Putamen (tissue), 1 donor: ENCODE data around the gene LRRC32.

Experiments used
- DNase-seq: peaks from one replicate; pipeline ENCODE4 v3.0.0-alpha.2; 2016; ENCODE audit warnings: low spot score

The LRRC32 gene, protein sequence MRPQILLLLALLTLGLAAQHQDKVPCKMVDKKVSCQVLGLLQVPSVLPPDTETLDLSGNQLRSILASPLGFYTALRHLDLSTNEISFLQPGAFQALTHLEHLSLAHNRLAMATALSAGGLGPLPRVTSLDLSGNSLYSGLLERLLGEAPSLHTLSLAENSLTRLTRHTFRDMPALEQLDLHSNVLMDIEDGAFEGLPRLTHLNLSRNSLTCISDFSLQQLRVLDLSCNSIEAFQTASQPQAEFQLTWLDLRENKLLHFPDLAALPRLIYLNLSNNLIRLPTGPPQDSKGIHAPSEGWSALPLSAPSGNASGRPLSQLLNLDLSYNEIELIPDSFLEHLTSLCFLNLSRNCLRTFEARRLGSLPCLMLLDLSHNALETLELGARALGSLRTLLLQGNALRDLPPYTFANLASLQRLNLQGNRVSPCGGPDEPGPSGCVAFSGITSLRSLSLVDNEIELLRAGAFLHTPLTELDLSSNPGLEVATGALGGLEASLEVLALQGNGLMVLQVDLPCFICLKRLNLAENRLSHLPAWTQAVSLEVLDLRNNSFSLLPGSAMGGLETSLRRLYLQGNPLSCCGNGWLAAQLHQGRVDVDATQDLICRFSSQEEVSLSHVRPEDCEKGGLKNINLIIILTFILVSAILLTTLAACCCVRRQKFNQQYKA

DNA sequence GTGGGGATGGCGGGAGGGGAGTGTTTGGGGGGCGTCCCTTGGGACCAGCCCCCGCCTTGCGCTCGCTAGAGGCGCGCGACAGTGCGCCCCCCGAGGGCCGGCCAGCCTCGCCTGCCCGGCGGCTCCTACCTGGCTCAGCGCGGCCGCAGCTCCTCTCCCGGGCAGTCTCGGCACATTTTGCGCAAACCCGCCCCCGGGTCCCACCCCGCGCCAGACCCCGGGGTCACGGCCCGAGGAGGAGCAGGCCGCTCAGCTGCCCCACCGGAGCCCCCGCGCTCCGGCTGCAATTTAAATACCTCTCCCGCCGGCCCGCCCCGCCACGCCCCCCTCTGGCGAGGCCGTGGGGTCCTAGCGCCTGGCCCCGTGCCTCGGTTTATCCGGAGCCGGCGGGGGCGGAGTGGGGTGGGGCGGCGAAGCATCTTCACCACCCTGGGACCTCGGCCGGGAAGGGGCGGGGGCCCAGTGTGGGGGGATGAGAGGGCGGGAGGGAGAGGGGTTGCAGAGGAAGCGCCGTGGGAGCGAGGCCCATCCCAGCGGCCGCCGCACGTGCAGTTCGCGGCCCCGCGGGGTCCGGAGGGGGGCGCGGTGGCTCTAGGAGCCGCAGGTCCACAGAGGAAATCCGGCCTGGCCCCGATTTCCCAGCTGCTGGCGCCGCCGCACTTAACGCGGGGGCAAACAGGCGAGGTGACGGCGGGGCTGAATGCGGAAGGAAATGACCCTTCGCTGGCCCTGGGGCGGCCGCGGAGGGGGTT is at the start of gene LRRC32:
LRRC32 (minus strand) TSS at position 263 of the 752 bp plus-strand sequence. CDS start 4,793 bp downstream, outside the sequence.
- no peak for DNase-seq

DNA sequence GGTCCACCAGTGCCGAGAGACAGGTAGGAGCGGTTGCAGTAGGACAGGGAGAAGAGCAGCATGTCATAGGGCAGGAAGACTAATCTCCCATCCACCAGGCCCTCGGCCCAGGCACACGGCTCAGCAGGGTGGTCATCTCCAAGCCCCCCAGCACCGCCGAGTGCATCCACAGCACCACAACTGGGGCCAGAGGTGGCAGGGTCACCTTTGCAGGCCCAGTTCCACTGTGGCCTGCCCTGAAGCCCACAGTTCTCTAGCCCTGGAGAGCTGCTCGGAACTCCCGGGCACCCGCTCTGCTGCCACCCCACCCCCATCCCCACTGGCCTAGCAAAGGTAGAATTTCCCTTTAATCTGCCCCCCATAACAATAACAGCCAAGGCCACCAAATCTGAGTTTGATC is 49.1 kb upstream of the LRRC32 start:
- no peak for DNase-seq

- DNase-seq: no peak
Measured at GRCh38 chr11:76719281-76719680, 48.7 kb upstream of the LRRC32 start.

DNA sequence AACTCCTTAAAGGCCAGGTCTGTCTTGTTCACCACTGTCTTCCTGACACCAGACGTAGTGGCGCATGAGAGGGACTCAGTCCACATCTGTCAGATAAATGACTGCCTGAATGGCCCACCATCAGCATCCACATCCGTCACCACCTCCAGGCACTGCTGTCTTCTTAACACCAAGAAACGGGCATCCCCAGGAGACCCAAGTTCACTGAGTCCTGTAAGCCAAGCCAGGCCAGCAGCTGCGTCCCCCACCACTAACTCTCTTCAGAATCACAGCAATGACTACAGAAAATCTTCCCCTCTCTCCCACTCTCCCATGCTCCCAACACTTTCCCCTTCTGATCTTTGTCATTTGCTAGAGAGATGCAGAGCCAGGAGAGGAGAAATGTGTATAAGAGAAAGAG is 47.3 kb upstream of the LRRC32 start:
- no peak for DNase-seq

DNA sequence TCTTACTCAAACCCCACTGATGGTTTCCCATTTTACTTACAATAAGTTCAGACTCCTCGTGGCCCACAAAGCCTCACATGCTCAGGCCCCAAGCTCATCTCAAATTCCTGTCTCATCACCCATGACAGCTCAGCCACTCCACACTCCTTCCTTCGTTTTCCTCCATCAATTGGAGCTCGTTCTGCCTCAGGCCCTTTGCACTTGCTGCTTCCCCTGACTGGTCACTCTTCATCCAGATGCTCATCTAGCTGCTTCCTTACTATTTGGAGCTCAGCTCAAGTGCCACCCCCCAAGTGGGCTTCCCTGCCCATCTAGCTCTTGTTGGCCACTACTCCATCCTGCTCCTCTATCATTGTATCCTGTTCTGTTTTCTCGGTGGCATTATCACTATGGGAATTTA is 46.8 kb upstream of the LRRC32 start:
- no peak for DNase-seq

DNA sequence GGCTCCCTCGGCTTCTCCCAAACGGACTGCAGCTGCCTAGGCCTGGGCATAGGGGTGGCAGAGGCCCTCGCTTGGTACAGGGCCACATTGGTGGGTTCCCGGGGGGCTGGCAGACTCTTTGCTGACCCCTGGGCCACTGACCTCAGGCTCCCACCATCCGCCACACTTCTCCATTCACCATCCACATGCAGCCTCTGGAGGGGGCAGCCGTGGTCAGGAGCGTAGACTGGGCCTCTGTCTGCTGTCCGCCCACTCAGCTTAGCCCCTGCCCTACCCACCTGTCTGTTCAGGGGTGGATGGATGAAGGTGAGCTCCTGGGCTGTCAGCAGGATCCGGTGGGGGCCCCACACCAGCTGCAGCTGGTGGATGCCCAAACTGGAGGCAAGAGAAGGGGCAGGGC is 45.7 kb upstream of the LRRC32 start:
- no peak for DNase-seq

GRCh38 chr11:76714493-76714892 is 43.9 kb upstream of the LRRC32 start:
- no peak for DNase-seq

DNA sequence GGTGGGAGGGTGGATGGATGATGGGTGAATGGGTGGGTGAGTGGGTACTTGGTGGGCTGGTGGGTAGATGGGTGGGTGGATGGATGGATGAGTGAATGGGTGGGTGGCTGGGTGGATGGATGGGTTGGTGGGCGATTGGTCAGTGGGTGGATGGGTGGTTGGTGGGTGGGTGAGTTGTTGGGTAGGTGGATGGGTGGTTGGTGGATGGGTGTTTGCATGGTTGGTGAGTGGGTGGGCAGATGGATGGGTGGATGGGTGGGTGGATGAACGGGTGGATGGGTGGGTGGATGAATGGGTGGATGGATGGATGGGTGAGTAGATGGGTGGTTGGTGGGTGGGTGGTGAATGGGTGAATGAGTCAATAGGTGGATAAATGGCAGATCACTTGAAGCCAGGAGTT is 43.0 kb upstream of the LRRC32 start:
- DNase-seq: no peak

GRCh38 chr11:76712125-76712524 is 41.6 kb upstream of the LRRC32 start:
- no peak for DNase-seq

GRCh38 chr11:76709756-76710155 is 39.2 kb upstream of the LRRC32 start:
- DNase-seq: no peak

- DNase-seq: no peak
Measured at GRCh38 chr11:76708972-76709660, 38.6 kb upstream of the LRRC32 start.

- DNase-seq: no peak
Measured at GRCh38 chr11:76707293-76707825, 36.8 kb upstream of the LRRC32 start.

GRCh38 chr11:76706667-76707066 is 36.1 kb upstream of the LRRC32 start:
- no peak for DNase-seq

DNA sequence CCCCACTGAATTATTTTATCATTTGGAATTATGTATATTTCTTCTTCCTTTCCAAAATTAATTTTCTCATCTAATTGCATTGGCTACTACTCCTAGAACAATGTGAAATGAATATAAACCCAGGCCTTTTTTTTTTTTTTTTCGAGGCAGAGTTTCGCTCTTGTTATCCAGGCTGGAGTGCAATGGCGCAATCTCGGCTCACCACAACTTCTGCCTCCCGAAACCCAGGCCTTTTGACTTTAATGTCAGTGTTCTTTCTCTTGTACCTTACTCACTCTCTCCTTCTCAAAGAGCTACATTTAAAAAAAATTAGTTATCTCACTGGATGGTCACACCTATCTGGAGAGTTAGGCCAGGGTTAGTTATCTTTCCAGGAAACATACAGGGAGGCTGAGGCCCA is 35.3 kb upstream of the LRRC32 start:
- DNase-seq: no peak

DNA sequence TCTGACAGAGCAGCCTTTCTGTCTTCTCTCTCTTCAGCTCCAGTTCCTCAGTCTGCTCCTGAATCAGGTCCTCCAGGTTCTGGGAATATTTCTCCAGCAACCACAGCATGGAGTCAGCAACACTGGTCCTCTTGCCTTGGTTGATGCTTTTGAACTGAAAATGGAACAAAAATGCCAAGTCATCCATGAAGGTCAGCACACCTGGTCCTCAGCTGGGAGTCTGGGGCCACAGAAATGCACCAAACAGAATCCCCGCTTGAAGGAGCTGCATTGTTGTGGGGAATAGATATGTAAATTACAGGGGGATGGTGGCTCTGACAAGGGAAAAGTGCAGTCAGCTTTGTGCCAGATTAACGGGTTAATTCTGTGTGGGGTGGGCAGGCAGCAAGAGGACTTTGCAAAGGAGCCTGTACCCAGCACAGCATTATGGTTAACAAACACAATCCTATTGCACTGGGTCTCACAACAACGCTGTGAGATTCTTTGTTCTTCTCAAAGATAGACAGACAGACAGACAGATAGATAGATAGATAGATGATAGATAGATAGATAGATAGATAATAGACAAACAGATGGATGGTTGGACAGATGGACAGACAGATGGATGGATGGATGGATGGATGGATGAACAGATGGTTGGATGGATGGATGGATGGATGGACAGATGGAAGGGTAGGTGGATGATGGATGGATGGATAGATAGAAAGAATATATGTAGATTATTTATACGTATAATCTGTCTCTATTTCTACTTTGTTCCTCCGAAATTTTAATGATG is 33.8 kb upstream of the LRRC32 start:
- DNase-seq: no peak

GRCh38 chr11:76703707-76704106 is 33.2 kb upstream of the LRRC32 start:
- no peak for DNase-seq

- DNase-seq: no peak
Measured at GRCh38 chr11:76702336-76703128, 32.0 kb upstream of the LRRC32 start.

DNA sequence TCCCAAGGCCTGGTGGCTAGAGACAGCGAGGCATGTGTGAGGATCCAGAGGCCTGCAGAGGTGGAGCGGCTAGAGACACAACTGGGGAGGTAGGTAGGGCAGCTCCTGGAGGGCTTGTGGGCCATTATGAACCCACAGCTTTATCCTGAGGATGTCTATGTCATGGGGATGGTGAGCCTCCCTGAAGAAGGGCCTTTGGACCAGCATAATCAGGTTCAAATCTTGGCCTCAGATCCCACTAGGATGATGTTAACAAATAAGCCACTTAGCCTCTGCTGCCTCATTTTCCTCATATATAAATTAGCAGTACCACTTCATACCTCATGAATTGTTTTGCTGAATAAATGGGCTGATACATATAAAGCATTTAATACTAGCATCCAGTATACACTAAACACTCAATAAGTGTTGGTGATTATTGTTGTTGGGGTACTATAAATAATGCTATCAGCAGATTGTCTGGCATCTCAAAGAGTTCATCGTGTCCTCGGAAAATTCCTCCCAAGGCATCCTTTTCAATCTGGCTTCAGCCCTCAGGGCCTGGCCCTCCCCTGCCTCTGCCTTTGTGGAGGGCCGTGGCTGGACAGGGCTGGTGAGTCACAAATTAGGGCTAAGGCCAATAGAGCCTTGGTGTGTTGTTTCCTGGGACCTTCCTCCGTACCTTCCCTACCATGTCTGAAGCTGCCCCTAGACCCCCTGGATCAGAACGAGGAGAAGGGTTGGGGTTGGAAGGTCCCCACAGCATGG is 30.9 kb upstream of the LRRC32 start:
- DNase-seq: no peak
